Activated B cell treated with CpG ODN at 0.5 μM for 24 hours (primary cell): ENCODE results near the gene PRRG3. TPM values are rescaled to one million over a fixed set of nuclear protein-coding genes. Genes with fewer than 3 reads are reported as not detected.

Experiments used
- ATAC-seq: fragments of 200-7000 bp; cut with Tn5 transposase; one replicate; pipeline ENCODE4 v1.10.0; 2021; ENCODE audit warnings: low read depth, mild to moderate bottlenecking, moderate library complexity
- CTCF ChIA-PET: fragments of 350-600 bp; sonication (Branson Sonifier 250); formaldehyde crosslinking; loops from one replicate; lab custom pipeline; 2021; ENCODE audit warnings: antibody characterized with exemption; lab: Charles Lee
- POLR2A ChIA-PET: fragments of 350-600 bp; sonication (Branson Sonifier 250); formaldehyde crosslinking; loops from one replicate; lab custom pipeline; 2021; ENCODE audit warnings: antibody characterized with exemption; lab: Charles Lee
- DNase-seq: peaks from one replicate; pipeline ENCODE4 v3.0.0; 2022
- H3K27ac Mint-ChIP-seq: one replicate; pipeline ENCODE4 v1.8.0; 2020; ENCODE audit warnings: mixed read lengths
- H3K27me3 Mint-ChIP-seq: one replicate; pipeline ENCODE4 v1.8.0; 2021; ENCODE audit warnings: mixed read lengths
- H3K36me3 Mint-ChIP-seq: one replicate; pipeline ENCODE4 v1.8.0; 2021; ENCODE audit warnings: low read depth, mixed read lengths
- H3K4me1 Mint-ChIP-seq: one replicate; pipeline ENCODE4 v1.8.0; 2021; ENCODE audit warnings: mixed read lengths
- H3K4me3 Mint-ChIP-seq: one replicate; pipeline ENCODE4 v1.8.0; 2020; ENCODE audit warnings: mild to moderate bottlenecking, mixed read lengths
- H3K9me3 Mint-ChIP-seq: one replicate; pipeline ENCODE4 v1.8.0; 2020; ENCODE audit warnings: mixed read lengths
- CTCF ChIP-seq: fragments of 200-600 bp; IDR thresholded peaks from one replicate; pipeline ENCODE4 v1.8.0; 2022; ENCODE audit warnings: antibody characterized with exemption, mild to moderate bottlenecking
- intact Hi-C: fragments of 100-400 bp; cut with micrococcal nuclease; formaldehyde crosslinking; loops from one replicate; pipeline ENCODE4 v1.15.1; 2024
- total RNA-seq: library from RNA; stranded (reverse); gene quantifications from 2 replicates; pipeline ENCODE4 v1.2.3, GENCODE V29; 2022

The PRRG3 gene
- not detected in 2 replicates for total RNA-seq

DNA sequence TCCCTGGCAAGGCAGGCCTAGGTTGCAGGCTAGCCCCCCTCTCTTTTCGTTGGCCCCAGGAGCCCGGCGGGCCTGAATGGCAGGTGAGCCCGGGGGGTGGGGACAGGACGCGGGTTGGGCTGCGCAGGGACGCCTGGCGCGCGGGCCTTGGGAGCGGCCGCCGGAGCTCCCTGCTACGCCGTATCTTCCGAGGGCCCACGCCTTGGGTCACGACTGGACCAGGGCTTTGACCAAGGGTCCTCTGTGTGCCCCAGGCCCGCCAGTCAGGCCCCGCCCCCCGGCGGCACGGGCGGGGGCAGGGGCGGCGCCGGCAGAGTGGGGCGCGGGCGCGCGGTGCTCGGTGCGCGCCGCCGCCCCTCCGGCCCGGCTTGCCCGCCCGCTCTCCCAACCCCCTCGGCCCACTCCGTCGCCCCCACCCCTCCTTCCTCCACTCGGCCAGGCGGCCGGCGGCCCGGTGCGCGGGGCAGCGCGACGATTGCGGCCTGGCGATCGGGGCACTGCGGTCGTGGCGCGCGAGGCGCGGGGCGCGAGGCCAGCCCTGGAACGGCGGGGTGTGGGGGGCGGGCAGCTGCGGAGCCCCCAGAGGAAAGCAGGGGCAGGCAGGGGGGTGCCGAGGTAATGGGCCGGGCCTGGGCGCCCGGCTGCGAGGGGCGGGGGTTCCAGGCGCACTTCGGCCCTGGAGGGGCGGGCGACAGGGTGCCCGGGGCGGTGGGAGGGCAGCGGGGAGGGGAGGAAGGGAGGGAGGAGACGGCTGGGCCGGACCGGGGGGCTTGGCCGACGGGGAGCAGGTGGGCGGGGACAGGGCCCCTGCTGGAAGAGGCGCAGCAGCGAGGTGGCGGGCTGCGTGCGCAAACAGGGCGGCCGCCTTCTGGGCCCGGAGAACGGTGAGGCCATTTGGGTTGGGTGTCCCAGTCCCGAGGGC, at the start of gene PRRG3:
TSS of gene PRRG3 (plus strand) at position 798 of the 922 bp plus-strand sequence. CDS start 3,357 bp downstream, outside the sequence.
- no peak for TF ChIP-seq CTCF
- H3K27me3 Mint-ChIP-seq: peaks cover 11% of the 10 kb centered on the region
- CTCF ChIA-PET: no interaction called here
- H3K4me1 Mint-ChIP-seq: no peaks in the 10 kb centered on the region
- POLR2A ChIA-PET: no interaction called here
- no peaks in the 10 kb centered on the region for H3K36me3 Mint-ChIP-seq
- ATAC-seq: no peak
- no peak within 1 kb of the TSS for H3K27ac Mint-ChIP-seq
- DNase-seq: no peak
- no peaks in the 10 kb centered on the region for H3K9me3 Mint-ChIP-seq
- intact Hi-C loops: no loop called here
- H3K4me3 Mint-ChIP-seq: no peak within 1 kb of the TSS

DNA sequence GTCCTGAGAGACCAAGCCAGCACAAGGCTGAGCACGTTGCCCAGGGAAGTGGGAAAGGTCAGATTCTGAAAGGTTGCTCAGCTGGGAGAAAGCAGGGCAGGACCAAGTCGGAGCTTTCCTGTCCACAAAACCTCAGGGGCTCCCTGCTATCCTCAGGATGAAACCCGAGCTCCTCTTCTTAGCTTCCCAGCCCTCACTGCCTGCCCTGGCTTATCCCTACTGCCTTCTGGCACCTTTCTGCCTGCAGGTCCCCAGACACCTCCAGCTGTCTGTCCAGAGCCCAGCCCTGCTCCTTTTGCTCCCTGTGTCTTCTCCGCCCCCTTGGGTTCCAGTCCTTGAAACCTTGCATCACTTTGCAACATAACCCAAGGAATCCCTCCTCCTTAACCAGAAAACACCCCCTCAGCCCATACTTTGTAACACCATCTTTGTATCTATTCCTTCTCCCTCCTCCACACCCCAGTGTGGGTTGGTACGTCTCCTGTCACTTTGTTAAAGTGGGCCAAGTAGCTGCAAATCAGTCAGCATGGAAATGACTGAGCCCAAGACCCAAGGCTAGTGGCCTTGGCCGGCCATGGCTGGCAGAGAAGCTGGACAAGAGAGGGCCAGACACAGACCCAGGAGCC, 20.0 kb upstream of the PRRG3 start:
- ChIA-PET POLR2A (no interaction called here), CTCF (no interaction called here)
- H3K9me3 Mint-ChIP-seq: no peaks in the 10 kb centered on the region
- no peaks in the 10 kb centered on the region for H3K36me3 Mint-ChIP-seq
- H3K27me3 Mint-ChIP-seq: peaks cover 2% of the 10 kb centered on the region
- no peak overlapping the region for H3K27ac Mint-ChIP-seq
- ATAC-seq: no peak
- intact Hi-C loops: no loop called here
- DNase-seq: no peak
- no peaks in the 10 kb centered on the region for H3K4me1 Mint-ChIP-seq
- H3K4me3 Mint-ChIP-seq: no peak overlapping the region
- TF ChIP-seq CTCF: no peak

DNA sequence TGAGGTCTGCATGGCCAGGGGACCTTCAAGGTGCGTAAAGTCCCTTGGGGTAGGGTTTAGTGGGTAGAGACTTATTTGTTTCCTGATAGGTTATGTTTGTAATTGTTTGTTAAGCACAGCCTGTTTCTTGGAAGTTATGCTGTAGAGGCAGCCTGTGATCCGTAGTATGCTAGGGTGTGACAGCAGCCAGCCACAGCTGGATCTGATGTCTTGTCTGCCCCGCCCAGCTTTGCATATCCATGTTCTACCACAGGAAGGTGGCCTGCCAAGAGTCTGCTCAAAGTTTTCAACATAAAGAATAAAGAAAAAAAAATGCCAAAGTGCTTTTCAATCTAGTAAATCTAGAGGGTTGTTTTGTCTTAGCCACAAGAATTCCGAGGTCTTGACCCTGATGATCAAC, 19.1 kb upstream of the PRRG3 start:
- intact Hi-C loops: no loop called here
- DNase-seq: no peak
- no peak for TF ChIP-seq CTCF
- Mint-ChIP-seq H3K4me3 (no peak overlapping the region), H3K9me3 (no peaks in the 10 kb centered on the region), H3K4me1 (no peaks in the 10 kb centered on the region), H3K27me3 (peaks cover 2% of the 10 kb centered on the region), H3K27ac (no peak overlapping the region), H3K36me3 (no peaks in the 10 kb centered on the region)
- ChIA-PET POLR2A (no interaction called here), CTCF (no interaction called here)
- no peak for ATAC-seq

GRCh38 chrX:151679798-151680402, 15.4 kb upstream of the PRRG3 start:
- intact Hi-C loops: loop anchor here (5.0 kb wide), 1 partner anchor 908 kb away; no protein-coding TSS in a partner anchor
- Mint-ChIP-seq H3K27ac (no peak overlapping the region), H3K4me1 (no peaks in the 10 kb centered on the region), H3K4me3 (no peak overlapping the region), H3K27me3 (no peaks in the 10 kb centered on the region), H3K36me3 (no peaks in the 10 kb centered on the region), H3K9me3 (no peaks in the 10 kb centered on the region)
- CTCF ChIA-PET: no interaction called here
- DNase-seq: no peak
- no peak for TF ChIP-seq CTCF
- POLR2A ChIA-PET: no interaction called here
- no peak for ATAC-seq

DNA sequence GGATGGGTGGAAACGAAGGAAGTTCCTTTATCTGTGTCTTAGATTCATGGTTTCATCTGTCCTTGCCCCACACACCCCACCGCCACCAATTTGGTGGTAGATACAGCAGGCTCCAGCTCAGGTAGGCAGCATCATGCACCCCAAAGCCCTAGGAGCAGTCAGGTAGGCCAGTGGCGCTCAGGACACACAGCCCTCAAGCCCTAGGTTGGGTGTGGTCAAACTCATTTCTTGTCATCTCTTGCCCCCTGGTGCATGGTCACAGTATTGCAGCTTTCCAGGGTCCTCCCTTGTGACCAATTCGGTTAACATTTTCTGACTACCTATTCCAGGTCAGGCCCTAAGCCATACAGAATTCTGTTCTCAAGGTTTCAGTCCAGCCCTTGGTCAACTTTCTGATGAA, 14.5 kb upstream of the PRRG3 start:
- ChIA-PET CTCF (interaction anchor here (1.2 kb wide), 1 partner anchor 531 kb away, joined by 3 read pairs; no protein-coding TSS in a partner anchor), POLR2A (no interaction called here)
- no peak for TF ChIP-seq CTCF
- Mint-ChIP-seq H3K27me3 (no peaks in the 10 kb centered on the region), H3K27ac (no peak overlapping the region), H3K9me3 (no peaks in the 10 kb centered on the region), H3K4me1 (no peaks in the 10 kb centered on the region), H3K36me3 (no peaks in the 10 kb centered on the region), H3K4me3 (no peak overlapping the region)
- ATAC-seq: no peak
- DNase-seq: peak; percentile 15
- intact Hi-C loops: loop anchor here (5.0 kb wide), 1 partner anchor 909 kb away; no protein-coding TSS in a partner anchor
